Non-pigmented ciliary epithelial cell (primary cell): ENCODE data around the gene PLEKHA5.

Source experiments
- DNase-seq: peaks from one replicate; pipeline ENCODE4 v3.0.0-alpha.2; 2010; ENCODE audit warnings: low read depth

Gene PLEKHA5

DNA sequence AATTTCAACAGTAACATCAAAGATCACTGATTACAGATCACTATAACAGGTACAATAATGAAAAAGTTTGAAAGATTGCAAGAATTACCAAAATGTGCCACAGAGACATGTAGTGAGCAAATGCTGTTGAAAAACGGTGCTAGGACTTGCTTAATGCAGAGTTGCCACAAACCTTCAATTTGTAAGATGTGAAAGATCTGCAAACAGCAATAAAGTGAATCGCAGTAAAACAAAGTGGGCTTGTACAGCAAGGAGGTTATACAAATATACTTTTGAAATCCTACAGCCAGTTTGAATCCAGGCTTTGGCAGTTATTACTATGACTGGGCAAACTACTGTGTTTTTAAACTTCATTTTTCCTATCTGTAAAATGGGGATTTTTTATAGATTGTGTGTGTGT is 1.0 kb upstream of the PLEKHA5 start:
- DNase-seq = no peak

- no peak for DNase-seq
Measured at GRCh38 chr12:19129122-19129485, 429 bp upstream of the PLEKHA5 start.

DNA sequence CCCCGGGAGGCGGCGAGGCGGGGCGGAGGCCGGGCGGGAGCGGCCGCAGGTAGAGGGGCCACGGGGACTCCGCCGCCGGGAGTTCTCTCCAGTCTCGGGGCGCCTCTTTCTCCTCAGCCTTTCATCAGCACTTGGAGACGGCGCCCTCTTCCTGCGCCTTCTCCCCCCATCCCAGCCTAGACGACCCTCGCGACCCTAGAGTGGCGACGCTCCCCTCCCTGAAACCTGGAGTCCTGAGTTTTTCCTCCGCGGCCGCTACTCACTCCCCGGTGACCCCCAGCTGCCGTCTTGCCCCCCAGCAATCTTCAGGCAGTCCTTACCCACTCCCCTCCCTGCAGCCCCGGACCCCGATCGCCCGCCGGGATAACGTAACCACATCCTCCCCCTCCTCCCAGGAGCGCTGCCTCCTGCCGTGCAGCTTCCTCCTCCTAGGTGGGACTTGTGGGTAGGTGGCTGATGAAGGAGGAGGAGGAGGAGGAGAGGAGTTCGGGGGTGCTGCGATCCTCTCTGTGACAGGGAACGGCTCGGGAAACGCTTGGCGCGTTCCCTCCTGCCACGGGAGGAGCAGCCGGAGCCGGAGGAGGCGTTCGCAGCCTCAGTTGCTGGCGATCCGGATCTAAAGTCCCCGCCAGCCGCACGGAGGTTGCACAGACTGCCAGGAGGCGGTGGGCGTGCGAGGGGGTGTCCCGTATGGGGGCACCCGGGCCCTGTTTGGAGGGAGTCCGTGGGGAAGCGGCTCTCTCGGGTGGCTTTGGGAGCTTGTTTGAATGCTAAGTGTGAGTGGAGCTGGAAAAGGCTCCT is 891 bp downstream of the PLEKHA5 start:
- no peak for DNase-seq

DNA sequence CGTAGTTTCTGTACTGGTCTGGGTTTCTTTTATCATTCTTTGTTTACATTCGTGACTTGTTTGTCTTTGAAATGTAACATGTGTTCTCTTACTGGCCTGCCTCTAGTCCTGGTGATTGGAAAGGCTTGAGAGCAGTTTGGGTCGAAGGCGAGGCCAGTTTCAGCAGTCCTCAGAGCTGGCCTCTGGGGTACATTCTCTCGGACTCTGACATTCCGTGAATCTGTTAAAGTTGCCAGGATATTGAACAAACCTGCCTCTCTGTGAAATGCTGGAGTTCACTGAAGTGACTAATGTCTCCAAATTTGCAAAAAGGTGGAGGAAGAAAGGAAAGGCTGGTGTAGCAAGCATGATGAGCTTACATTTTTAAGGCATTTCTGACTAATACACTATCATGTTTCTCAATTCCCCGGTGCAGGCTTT is 1.5 kb downstream of the PLEKHA5 start:
- no peak for DNase-seq

DNA sequence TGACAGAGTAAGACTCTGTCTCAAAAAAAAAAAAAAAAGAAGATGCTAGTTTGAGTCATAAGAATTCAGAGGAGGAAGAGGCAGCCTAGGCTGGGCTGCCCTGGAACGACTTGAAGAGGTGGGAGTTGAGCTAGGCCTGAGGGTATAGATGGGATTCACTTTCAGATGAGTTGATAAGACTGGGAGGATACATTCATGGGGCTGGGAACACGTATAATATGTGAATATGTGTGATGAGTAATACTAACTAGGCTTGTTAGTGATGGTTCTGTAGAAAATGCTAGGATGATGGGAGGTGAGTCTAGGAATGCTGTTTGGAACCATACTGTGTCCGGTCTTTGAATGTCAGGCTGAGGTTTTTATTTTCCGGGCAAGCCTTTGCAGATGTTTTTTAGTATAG is 9.0 kb downstream of the PLEKHA5 start:
- DNase-seq = peak; percentile 79

DNA sequence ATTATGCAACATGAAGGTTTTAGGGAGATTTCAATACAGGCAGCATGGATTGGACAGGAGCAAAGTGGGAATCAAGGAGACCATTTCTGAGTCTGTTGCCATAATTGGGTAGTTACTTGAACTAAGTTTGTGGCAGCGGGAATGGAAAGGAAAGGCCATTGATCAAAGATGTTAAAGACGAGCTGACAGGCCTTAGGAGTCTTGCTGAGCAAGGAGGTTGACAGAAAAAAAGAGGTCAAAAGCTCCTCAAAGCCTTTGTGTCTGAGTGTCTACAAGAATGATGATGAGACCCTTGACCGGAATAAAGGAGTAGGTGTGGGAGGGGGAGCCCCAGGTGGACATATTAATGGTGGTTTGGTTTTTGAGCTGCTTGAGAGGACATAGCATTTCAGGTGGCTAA is 9.4 kb downstream of the PLEKHA5 start:
- DNase-seq = no peak

GRCh38 chr12:19139615-19140194 is 10.2 kb downstream of the PLEKHA5 start:
- no peak for DNase-seq

DNA sequence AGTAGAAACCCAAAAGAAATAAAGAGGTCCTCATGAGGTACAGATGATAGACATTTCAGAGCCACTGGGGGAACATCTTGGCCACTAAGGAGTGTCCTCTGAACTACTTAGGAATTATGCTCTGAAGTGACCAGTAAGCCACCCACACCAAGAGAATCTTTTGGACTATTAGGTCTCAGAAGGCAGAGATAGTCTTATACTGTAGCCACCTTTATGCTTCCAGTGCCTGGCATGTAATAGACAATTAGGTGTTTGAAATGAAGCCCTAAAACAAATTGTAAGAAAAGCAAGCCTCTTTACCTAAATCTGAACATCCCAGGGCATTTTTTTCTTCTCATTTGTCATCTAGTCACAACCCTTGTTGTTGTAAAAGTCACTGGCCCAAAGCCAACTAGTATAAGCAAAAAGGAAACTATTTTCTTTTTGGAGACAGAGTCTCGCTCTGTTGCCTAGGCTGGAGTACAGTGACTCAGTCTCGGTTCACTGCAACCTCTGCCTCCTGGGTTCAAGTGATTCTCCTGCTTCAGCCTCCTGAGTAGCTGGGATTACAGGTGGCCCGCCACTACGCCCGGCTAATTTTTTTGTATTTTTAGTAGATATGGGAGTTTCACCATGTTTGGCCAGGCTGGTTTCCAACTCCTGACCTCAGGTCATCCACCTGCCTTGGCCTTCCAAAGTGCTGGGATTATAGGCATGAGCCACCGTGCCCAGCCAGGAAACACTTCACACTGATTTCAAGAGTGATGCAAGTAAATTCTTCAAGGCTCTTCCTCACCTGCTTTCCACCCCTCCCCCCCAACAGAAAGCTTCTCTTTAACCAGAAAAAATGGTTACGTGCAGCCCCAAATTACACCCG is 11.1 kb downstream of the PLEKHA5 start:
- no peak for DNase-seq

GRCh38 chr12:19142499-19142898 is 13.0 kb downstream of the PLEKHA5 start:
- DNase-seq = no peak

- no peak for DNase-seq
Measured at GRCh38 chr12:19144287-19144686, 14.8 kb downstream of the PLEKHA5 start.

DNA sequence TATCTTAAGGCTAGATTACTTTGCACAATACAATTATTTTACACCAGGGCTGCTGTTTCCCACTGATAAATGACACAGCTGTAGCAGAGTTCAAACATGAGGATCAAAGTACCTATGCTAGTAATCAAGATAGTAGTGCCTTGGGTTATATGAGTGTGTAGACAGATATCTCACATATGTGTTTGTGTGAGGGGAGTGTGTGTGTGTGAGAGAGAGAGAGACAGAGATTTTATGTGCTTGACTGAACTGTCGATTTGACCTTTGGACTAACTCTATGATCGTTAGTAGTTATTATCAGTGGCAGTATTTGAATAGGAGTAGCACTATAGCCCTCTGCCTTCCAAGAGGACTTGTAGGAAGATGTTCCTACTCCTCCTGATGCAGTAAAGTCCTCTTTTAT is 15.5 kb downstream of the PLEKHA5 start:
- DNase-seq = no peak

DNA sequence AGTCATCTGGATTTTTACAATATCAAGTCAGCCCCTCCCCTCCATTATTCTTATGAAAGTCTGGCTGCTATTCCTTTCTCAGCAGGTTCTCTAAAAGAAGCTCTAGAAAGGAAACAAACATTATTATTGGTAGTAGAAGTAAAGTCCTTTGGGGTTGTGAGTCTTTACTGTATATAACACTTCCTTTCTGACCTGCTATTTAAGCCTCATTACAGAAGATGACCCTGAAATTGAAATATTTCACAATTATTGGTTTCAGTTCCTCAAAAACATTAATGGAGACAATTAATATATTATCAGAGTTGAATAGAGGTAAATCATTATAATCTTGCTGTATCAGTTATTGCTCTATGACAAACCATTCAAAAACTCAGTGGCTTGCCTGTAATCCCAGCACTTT is 19.3 kb downstream of the PLEKHA5 start:
- no peak for DNase-seq

DNA sequence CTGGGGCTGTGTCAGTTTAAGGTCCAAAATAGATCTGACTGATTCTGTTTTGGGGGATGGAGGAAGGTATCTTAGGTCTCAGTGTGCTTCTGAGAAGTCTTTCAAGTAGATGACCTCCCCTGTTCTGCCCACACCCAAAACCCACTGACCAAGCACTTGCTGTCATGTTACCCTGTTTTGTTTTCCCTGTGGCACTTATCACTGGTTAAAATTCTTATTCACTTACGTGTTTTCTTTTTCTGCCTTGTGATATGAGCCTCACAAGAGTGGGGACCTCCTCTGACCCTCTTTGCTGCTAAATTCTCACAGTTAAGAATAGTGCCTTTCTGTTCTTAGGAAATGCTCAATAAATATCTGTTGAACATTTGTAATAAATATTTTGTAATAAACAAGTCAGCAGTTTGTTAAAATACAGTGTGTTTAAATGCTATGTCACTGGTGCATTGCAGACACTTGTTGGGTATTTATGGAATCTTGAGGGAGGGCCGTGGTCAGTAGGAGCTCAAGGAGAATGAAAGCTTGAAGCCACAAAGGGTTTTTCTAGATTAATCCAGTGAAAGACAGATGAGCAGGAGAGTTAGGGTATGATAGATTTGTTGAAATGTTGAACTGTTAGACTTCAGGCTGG is 20.9 kb downstream of the PLEKHA5 start:
- no peak for DNase-seq

GRCh38 chr12:19151298-19151697 is 21.8 kb downstream of the PLEKHA5 start:
- no peak for DNase-seq

- no peak for DNase-seq
Measured at GRCh38 chr12:19153396-19153795, 23.9 kb downstream of the PLEKHA5 start.

GRCh38 chr12:19154686-19155085 is 25.2 kb downstream of the PLEKHA5 start:
- no peak for DNase-seq

DNA sequence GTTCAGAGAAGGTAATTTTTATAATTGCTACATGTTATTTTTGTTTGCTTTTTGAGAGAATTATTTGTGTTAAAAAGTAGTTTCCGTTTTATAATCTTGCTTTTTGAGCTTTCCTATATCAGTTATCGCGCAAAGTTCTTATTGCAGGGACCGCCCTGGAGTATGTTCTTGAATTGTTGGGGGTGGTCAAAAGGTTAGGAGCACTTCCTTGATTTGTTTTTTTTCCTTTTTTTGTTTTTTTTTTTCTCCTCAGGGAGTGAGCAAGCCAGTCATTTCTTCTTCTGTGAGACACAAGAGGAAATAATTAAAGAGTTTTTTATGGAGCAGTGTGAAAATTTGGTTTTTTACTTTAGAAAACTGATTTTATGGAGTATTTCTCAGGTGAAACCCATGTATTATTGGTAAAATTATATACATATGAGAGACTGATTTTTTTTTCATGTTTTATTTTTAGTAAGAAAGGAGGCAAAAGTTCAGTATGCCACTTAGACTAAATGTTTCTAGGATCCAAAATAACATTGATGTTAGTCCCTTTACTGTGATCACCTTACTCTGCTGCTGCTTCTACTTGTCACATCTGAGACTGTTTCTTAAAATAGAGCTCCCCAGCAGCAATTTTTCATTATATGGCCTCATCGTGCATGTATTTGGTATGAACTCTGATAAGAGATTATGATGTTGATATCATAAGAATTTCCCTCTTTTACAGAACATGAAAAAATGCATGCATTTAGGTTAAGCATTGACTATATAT is 26.6 kb downstream of the PLEKHA5 start:
- DNase-seq = no peak

DNA sequence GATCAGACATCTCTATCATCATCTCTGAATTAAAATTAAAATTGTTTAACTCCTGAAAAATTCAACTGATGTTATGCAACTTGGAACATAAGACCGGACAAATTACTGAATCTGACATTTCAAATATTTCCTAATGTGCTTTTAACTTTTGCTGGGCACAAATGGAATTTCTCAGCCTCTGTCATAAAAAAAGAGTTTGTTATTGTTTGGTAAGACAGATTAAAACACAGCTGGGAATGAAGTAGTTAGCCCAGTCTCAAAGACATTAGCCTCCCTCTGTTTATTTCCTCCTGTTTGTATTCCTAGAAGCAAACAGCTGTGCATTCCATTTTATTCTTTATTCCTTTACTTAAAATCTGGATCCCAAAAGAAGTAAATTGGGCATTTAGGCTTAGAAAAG is 29.4 kb downstream of the PLEKHA5 start:
- DNase-seq = no peak

GRCh38 chr12:19161216-19161615 is 31.7 kb downstream of the PLEKHA5 start:
- no peak for DNase-seq

- DNase-seq = no peak
Measured at GRCh38 chr12:19165451-19165850, 35.9 kb downstream of the PLEKHA5 start.

- DNase-seq = no peak
Measured at GRCh38 chr12:19166387-19166786, 36.9 kb downstream of the PLEKHA5 start.

DNA sequence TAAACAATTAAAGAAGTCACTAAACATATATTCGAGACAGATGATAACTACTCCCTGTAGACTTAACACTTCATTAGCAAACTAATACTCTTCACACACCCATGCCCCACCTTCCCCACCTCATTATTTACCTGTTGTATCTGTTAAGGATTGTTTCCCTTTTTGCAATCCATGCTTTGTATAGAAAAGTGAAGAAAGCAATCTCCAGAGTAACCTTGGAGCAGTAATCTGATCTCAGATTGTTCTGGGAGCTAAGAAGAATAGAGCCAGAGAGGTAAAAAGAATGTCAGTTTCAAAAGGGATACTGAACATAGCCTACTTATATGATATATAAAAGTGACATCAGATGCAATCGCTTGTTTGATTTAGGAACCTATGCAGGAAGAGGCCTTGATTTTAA is 37.4 kb downstream of the PLEKHA5 start:
- DNase-seq = no peak
